ENCODE measurements around the gene TMEM132E.
"Not testable (repeated sequence)": the region's sequence is repeated elsewhere in the genome, so short reads cannot be mapped to it uniquely, and the experiment has no call there.

The TMEM132E gene

GRCh38 chr17:34579017-34579946 lies at the start of gene TMEM132E:
TSS of gene TMEM132E (plus strand) at chr17:34579582. CDS start at chr17:34581077, 1,495 bp downstream.
- Mint-ChIP-seq H3K9me3 (no peaks in the 10 kb centered on the region), H3K36me3 (no peaks in the 10 kb centered on the region), H3K4me3 (peak within 1 kb of the TSS; percentile 76 to 85), H3K27ac (peak within 1 kb of the TSS; percentile 63), H3K4me1 (peaks cover 26 to 39% of the 10 kb centered on the region in 2 donors), H3K27me3 (peaks cover 74 to 93% of the 10 kb centered on the region in 2 donors)
- ATAC-seq (replicated peaks) (peak; percentile 14 to 31), DNase-seq (no peak)

GRCh38 chr17:34530918-34531317 lies 48.5 kb upstream of the TMEM132E start:
- Mint-ChIP-seq H3K27me3 (peaks cover 57 to 71% of the 10 kb centered on the region in 2 donors), H3K27ac (no peak overlapping the region), H3K4me3 (no peak overlapping the region), H3K4me1 (peaks cover 13 to 22% of the 10 kb centered on the region in 2 donors), H3K36me3 (no peaks in the 10 kb centered on the region), H3K9me3 (peaks cover 0 to 1% of the 10 kb centered on the region in 2 donors)
- ATAC-seq (replicated peaks), result no peak
- DNase-seq, result no peak

- no peak for DNase-seq
Measured at GRCh38 chr17:34532281-34533065, 46.9 kb upstream of the TMEM132E start.

GRCh38 chr17:34533806-34534527 lies 45.4 kb upstream of the TMEM132E start:
- no peak overlapping the region for H3K27ac Mint-ChIP-seq
- H3K36me3 Mint-ChIP-seq, result no peaks in the 10 kb centered on the region
- peaks cover 58 to 62% of the 10 kb centered on the region in 2 donors for H3K27me3 Mint-ChIP-seq
- peaks cover 8 to 17% of the 10 kb centered on the region in 2 donors for H3K4me1 Mint-ChIP-seq
- ATAC-seq (replicated peaks), result peak; percentile 57 to 65
- no peaks in the 10 kb centered on the region for H3K9me3 Mint-ChIP-seq
- no peak for DNase-seq
- no peak overlapping the region for H3K4me3 Mint-ChIP-seq

More at GRCh38 chr17:34532281-34533065, 46.9 kb upstream of the TMEM132E start:
- H3K36me3 Mint-ChIP-seq, result no peaks in the 10 kb centered on the region
- no peak overlapping the region for H3K27ac Mint-ChIP-seq
- peaks cover 66 to 74% of the 10 kb centered on the region in 2 donors for H3K27me3 Mint-ChIP-seq
- peaks cover 0 to 1% of the 10 kb centered on the region in 2 donors for H3K9me3 Mint-ChIP-seq
- no peak overlapping the region for H3K4me3 Mint-ChIP-seq
- no peak for ATAC-seq (replicated peaks)
- H3K4me1 Mint-ChIP-seq, result peaks cover 10 to 22% of the 10 kb centered on the region in 2 donors

- Mint-ChIP-seq H3K36me3 (no peaks in the 10 kb centered on the region), H3K27me3 (peaks cover 54 to 55% of the 10 kb centered on the region in 2 donors), H3K27ac (no peak overlapping the region), H3K9me3 (no peaks in the 10 kb centered on the region), H3K4me1 (peaks cover 6 to 13% of the 10 kb centered on the region in 2 donors), H3K4me3 (no peak overlapping the region)
- DNase-seq (no peak), ATAC-seq (replicated peaks) (no peak)
Measured at GRCh38 chr17:34537445-34537844, 41.9 kb upstream of the TMEM132E start.

- H3K27ac Mint-ChIP-seq, result not testable (repeated sequence)
Measured at GRCh38 chr17:34538582-34538981, 40.8 kb upstream of the TMEM132E start.

GRCh38 chr17:34539881-34540280 lies 39.5 kb upstream of the TMEM132E start:
- Mint-ChIP-seq H3K27me3 (peaks cover 46 to 50% of the 10 kb centered on the region in 2 donors), H3K27ac (no peak overlapping the region), H3K4me1 (no peaks in the 10 kb centered on the region), H3K4me3 (no peak overlapping the region), H3K9me3 (no peaks in the 10 kb centered on the region), H3K36me3 (no peaks in the 10 kb centered on the region)
- DNase-seq (no peak), ATAC-seq (replicated peaks) (no peak)

More at GRCh38 chr17:34538582-34538981, 40.8 kb upstream of the TMEM132E start:
- not testable (repeated sequence) for H3K9me3 Mint-ChIP-seq; ATAC-seq (replicated peaks); H3K4me1 Mint-ChIP-seq; DNase-seq; H3K4me3 Mint-ChIP-seq; H3K36me3 Mint-ChIP-seq
- peaks cover 51 to 53% of the 10 kb centered on the region in 2 donors for H3K27me3 Mint-ChIP-seq

GRCh38 chr17:34542700-34543336 lies 36.6 kb upstream of the TMEM132E start:
- no peak overlapping the region for H3K27ac Mint-ChIP-seq
- H3K27me3 Mint-ChIP-seq, result peaks cover 31 to 33% of the 10 kb centered on the region in 2 donors
- DNase-seq (peak; percentile 9), ATAC-seq (replicated peaks) (peak in 1 of 2 donors; percentile 44)
- no peak overlapping the region for H3K4me3 Mint-ChIP-seq
- H3K4me1 Mint-ChIP-seq, result no peaks in the 10 kb centered on the region
- H3K9me3 Mint-ChIP-seq, result no peaks in the 10 kb centered on the region
- no peaks in the 10 kb centered on the region for H3K36me3 Mint-ChIP-seq

- H3K4me1 Mint-ChIP-seq, result no peaks in the 10 kb centered on the region
- peaks cover 29 to 34% of the 10 kb centered on the region in 2 donors for H3K27me3 Mint-ChIP-seq
- H3K9me3 Mint-ChIP-seq, result no peaks in the 10 kb centered on the region
- DNase-seq (no peak), ATAC-seq (replicated peaks) (no peak)
- no peak overlapping the region for H3K4me3 Mint-ChIP-seq
- H3K27ac Mint-ChIP-seq, result no peak overlapping the region
- H3K36me3 Mint-ChIP-seq, result no peaks in the 10 kb centered on the region
Measured at GRCh38 chr17:34547453-34548063, 31.8 kb upstream of the TMEM132E start.

GRCh38 chr17:34549966-34550365 lies 29.4 kb upstream of the TMEM132E start:
- H3K36me3 Mint-ChIP-seq, result no peaks in the 10 kb centered on the region
- H3K9me3 Mint-ChIP-seq, result no peaks in the 10 kb centered on the region
- no peak overlapping the region for H3K4me3 Mint-ChIP-seq
- H3K27me3 Mint-ChIP-seq, result peaks cover 36 to 40% of the 10 kb centered on the region in 2 donors
- no peaks in the 10 kb centered on the region for H3K4me1 Mint-ChIP-seq
- no peak overlapping the region for H3K27ac Mint-ChIP-seq
- ATAC-seq (replicated peaks) (no peak), DNase-seq (no peak)

- peaks cover 34 to 37% of the 10 kb centered on the region in 2 donors for H3K27me3 Mint-ChIP-seq
- H3K4me3 Mint-ChIP-seq, result no peak overlapping the region
- H3K9me3 Mint-ChIP-seq, result no peaks in the 10 kb centered on the region
- DNase-seq (no peak), ATAC-seq (replicated peaks) (no peak)
- H3K36me3 Mint-ChIP-seq, result no peaks in the 10 kb centered on the region
- H3K4me1 Mint-ChIP-seq, result no peaks in the 10 kb centered on the region
- H3K27ac Mint-ChIP-seq, result no peak overlapping the region
Measured at GRCh38 chr17:34553907-34554306, 25.5 kb upstream of the TMEM132E start.

GRCh38 chr17:34556384-34556783 lies 23.0 kb upstream of the TMEM132E start:
- Mint-ChIP-seq H3K27me3 (peaks cover 25 to 29% of the 10 kb centered on the region in 2 donors), H3K27ac (no peak overlapping the region), H3K9me3 (no peaks in the 10 kb centered on the region), H3K4me3 (no peak overlapping the region), H3K4me1 (no peaks in the 10 kb centered on the region), H3K36me3 (no peaks in the 10 kb centered on the region)
- DNase-seq (no peak), ATAC-seq (replicated peaks) (no peak)

- Mint-ChIP-seq H3K27me3 (peaks cover 21 to 26% of the 10 kb centered on the region in 2 donors), H3K9me3 (no peaks in the 10 kb centered on the region), H3K36me3 (no peaks in the 10 kb centered on the region), H3K4me1 (no peaks in the 10 kb centered on the region), H3K27ac (no peak overlapping the region), H3K4me3 (no peak overlapping the region)
- ATAC-seq (replicated peaks) (no peak), DNase-seq (no peak)
Measured at GRCh38 chr17:34556931-34557330, 22.5 kb upstream of the TMEM132E start.

Measured in stimulated activated naive B cell treated with anti-CD40 and anti-IgM and Interleukin-4, amounts not matched to agents 10 μg/mL and 1 μg/mL and 100 μg/mL, for 72 hours (primary cell).